Measurements from ENCODE around the gene CPLX3.

DNA sequence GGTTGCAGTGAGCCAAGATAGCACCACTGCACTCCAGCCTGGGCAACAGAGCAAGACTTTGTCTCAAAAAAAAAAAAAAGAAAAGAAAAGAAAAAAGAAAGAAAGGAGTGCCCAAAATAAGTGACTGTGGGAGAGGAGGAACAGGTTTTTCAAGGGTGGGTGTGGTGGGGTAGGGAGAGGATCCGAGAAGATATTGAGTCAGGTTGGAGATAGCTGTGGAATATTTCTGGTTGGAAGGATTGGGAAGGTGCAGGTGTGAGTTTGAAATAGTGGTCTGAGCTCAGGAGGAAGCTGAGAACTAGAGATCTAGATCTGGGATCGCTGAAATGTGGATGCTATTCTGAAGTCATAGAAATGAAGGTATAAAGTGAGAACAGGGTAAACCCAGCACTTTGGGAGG lies 38.9 kb downstream of the CPLX3 start:
- TF ChIP-seq YY1 (IDR thresholded peaks at IDR 0.05; ENCODE audit: insufficient read depth, insufficient read length) (no peak), SUZ12 (IDR thresholded peaks at IDR 0.05; ENCODE audit: extremely low read depth, insufficient read depth, insufficient read length) (no peak)

Data from NT2/D1 (cell line).